Brain microvascular endothelial cell (primary cell): ENCODE measurements around the gene SORT1.
"Not testable (repeated sequence)": the region's sequence is repeated elsewhere in the genome, so short reads cannot be mapped to it uniquely, and the experiment has no call there.

Experiments used
- DNase-seq: peaks from one replicate; pipeline ENCODE4 v3.0.0-alpha.2; 2020
- H3K27ac ChIP-seq: fragments of 250-450 bp; sonication (Bioruptor Pico); 2 replicates; pipeline ENCODE4 v1.5.1; 2020; ENCODE audit warnings: mild to moderate bottlenecking, moderate library complexity
- H3K27me3 ChIP-seq: fragments of 250-450 bp; sonication (Bioruptor Pico); replicated peaks from 2 replicates; pipeline ENCODE4 v1.5.1; 2020; ENCODE audit warnings: mild to moderate bottlenecking
- H3K36me3 ChIP-seq: fragments of 250-450 bp; sonication (Bioruptor Pico); replicated peaks from 2 replicates; pipeline ENCODE4 v1.5.1; 2020; ENCODE audit warnings: mild to moderate bottlenecking
- H3K4me3 ChIP-seq: 2 replicates; pipeline ENCODE4 v1.5.1; 2011; ENCODE audit warnings: low read depth, mild to moderate bottlenecking, control low read depth, low read length, moderate library complexity
- CTCF ChIP-seq: IDR thresholded peaks from 2 replicates; pipeline ENCODE4 v1.5.1; 2011; ENCODE audit warnings: low read depth, mild to moderate bottlenecking, moderate library complexity, low read length, control low read depth, inconsistent platforms; ENCODE audit errors: missing control alignments
- in situ Hi-C: cut with HindIII; loops from 2 replicates; pipeline ENCODE4 v1.10.0; 2017; ENCODE audit warnings: low sequenced_read_pairs, low pct_ligation_motif_present

The SORT1 gene

GRCh38 chr1:109312978-109313775 lies 84.5 kb downstream of the SORT1 start:
- Histone ChIP-seq H3K4me3 (no peak overlapping the region), H3K36me3 (peaks cover 40% of the 10 kb centered on the region), H3K27me3 (no peaks in the 10 kb centered on the region), H3K27ac (no peak overlapping the region)
- in situ Hi-C loops = no loop called here
- TF ChIP-seq CTCF = no peak
- DNase-seq = no peak

- Histone ChIP-seq H3K27me3 (no peaks in the 10 kb centered on the region), H3K36me3 (peaks cover 33% of the 10 kb centered on the region), H3K27ac (no peak overlapping the region), H3K4me3 (no peak overlapping the region)
- DNase-seq = no peak
- in situ Hi-C loops = no loop called here
- TF ChIP-seq CTCF = no peak
Observed at GRCh38 chr1:109312246-109312645, 85.5 kb downstream of the SORT1 start.

GRCh38 chr1:109309347-109309746 lies 88.4 kb downstream of the SORT1 start:
- no peak for TF ChIP-seq CTCF
- no peak overlapping the region for H3K4me3 ChIP-seq
- H3K27me3 ChIP-seq = no peaks in the 10 kb centered on the region
- H3K36me3 ChIP-seq = peaks cover 17% of the 10 kb centered on the region
- in situ Hi-C loops = no loop called here
- DNase-seq = no peak
- no peak overlapping the region for H3K27ac ChIP-seq

GRCh38 chr1:109307274-109308021 lies 90.3 kb downstream of the SORT1 start:
- TF ChIP-seq CTCF = no peak
- H3K27me3 ChIP-seq = no peaks in the 10 kb centered on the region
- peaks cover 5% of the 10 kb centered on the region for H3K36me3 ChIP-seq
- no peak overlapping the region for H3K27ac ChIP-seq
- no peak for DNase-seq
- H3K4me3 ChIP-seq = no peak overlapping the region
- in situ Hi-C loops = no loop called here

GRCh38 chr1:109306832-109307273 lies 90.9 kb downstream of the SORT1 start, which contains the start of gene MYBPHL:
MYBPHL (minus strand) TSS chr1:109307011; CDS start chr1:109306991, 20 bp downstream.
- no peak for DNase-seq
- H3K36me3 ChIP-seq = peaks cover 5% of the 10 kb centered on the region
- no peak within 1 kb of the TSS for H3K4me3 ChIP-seq
- H3K27ac ChIP-seq = no peak within 1 kb of the TSS
- in situ Hi-C loops = no loop called here
- no peaks in the 10 kb centered on the region for H3K27me3 ChIP-seq
- no peak for TF ChIP-seq CTCF

GRCh38 chr1:109305991-109306390 lies 91.7 kb downstream of the SORT1 start:
- H3K27me3 ChIP-seq, H3K36me3 ChIP-seq, DNase-seq, H3K4me3 ChIP-seq, in situ Hi-C loops, H3K27ac ChIP-seq: not testable (repeated sequence)
